NCI-H69 (cell line): ENCODE results near the gene PSENEN.
"Not testable (repeated sequence)": the region's sequence is repeated elsewhere in the genome, so short reads cannot be mapped to it uniquely, and the experiment has no call there.

Experiments used
- DNase-seq: peaks from one replicate; lab custom pipeline; 2025; lab: John Stamatoyannopoulos, UW

Gene PSENEN

GRCh38 chr19:35718345-35719041 is 27.0 kb upstream of the PSENEN start:
- DNase-seq: peak; percentile 45

DNA sequence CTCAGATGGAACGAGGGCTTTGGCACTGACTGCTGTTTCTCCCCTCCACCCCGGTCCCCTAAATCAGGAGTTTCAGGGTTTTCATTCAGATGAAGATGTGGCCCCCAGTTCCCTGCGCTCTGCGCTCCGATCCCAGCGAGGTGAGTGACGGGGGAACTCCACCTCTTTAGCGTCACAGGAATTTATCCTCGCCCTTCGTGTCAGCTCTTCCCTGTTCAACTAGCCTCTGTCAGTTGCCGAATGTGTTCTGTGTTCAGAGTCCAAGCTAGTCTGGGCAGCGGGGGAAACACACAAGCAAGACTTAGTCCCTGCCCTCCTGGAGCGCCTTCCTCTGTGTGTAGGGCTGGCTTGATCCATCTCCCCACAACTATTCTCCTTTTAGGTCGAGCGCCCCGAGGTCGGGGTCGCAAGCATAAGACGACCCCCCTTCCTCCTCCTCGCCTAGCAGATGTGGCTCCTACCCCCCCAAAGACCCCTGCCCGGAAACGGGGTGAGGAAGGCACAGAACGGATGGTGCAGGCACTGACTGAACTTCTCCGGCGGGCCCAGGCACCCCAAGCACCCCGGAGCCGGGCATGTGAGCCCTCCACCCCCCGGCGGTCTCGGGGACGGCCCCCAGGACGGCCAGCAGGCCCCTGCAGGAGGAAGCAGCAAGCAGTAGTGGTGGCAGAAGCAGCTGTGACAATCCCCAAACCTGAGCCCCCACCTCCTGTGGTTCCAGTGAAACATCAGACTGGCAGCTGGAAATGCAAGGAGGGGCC is 25.9 kb upstream of the PSENEN start:
- no peak for DNase-seq

DNA sequence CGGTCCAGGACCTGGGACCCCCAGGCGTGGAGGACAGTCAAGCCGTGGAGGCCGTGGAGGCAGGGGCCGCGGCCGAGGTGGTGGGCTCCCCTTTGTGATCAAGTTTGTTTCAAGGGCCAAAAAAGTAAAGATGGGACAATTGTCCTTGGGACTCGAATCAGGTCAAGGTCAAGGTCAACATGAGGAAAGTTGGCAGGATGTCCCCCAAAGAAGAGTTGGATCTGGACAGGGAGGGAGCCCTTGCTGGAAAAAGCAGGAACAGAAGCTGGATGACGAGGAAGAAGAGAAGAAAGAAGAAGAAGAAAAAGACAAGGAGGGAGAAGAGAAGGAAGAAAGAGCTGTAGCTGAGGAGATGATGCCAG is 25.3 kb upstream of the PSENEN start:
- DNase-seq: no peak

DNA sequence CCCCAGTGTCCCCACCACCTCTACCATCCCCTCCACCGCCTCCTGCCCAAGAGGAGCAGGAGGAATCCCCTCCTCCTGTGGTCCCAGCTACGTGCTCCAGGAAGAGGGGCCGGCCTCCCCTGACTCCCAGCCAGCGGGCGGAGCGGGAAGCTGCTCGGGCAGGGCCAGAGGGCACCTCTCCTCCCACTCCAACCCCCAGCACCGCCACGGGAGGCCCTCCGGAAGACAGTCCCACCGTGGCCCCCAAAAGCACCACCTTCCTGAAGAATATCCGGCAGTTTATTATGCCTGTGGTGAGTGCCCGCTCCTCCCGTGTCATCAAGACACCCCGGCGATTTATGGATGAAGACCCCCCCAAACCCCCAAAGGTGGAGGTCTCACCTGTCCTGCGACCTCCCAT is 24.8 kb upstream of the PSENEN start:
- DNase-seq: no peak

GRCh38 chr19:35721374-35721773 is 24.1 kb upstream of the PSENEN start:
- no peak for DNase-seq

DNA sequence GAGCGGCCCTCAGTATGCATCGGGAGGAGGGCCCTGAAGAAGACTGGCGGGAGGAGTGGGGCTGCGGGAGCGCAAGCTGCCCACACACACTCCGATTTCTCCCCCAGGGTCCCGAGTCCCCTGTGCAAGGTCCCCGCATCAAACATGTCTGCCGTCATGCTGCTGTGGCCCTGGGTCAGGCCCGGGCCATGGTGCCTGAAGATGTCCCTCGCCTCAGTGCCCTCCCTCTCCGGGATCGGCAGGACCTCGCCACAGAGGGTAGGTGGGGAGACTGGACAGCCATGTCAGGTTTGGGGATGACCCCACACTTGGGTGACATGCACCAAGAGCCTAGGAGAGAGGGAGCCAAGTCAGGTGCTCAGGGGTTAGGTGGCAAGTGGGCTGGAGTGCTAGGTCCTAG is 23.0 kb upstream of the PSENEN start:
- no peak for DNase-seq

DNA sequence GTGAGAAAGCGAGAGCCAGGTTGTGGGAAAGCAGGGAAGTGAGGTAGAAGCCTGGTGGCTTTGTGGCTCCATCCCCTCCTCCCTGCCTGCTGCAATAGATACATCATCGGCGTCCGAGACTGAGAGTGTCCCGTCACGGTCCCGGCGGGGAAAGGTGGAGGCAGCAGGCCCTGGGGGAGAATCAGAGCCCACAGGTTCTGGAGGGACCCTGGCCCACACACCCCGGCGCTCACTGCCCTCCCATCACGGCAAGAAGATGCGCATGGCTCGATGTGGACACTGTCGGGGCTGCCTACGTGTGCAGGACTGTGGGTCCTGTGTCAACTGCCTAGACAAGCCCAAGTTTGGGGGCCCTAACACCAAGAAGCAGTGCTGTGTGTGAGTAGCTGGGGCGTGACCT is 22.6 kb upstream of the PSENEN start:
- no peak for DNase-seq

GRCh38 chr19:35723671-35724070 is 21.8 kb upstream of the PSENEN start:
- DNase-seq: no peak

GRCh38 chr19:35724132-35724531 is 21.3 kb upstream of the PSENEN start:
- not testable (repeated sequence) for DNase-seq

- DNase-seq: no peak
These were observed 20.9 kb upstream of the PSENEN start for GRCh38 chr19:35724560-35724959.

DNA sequence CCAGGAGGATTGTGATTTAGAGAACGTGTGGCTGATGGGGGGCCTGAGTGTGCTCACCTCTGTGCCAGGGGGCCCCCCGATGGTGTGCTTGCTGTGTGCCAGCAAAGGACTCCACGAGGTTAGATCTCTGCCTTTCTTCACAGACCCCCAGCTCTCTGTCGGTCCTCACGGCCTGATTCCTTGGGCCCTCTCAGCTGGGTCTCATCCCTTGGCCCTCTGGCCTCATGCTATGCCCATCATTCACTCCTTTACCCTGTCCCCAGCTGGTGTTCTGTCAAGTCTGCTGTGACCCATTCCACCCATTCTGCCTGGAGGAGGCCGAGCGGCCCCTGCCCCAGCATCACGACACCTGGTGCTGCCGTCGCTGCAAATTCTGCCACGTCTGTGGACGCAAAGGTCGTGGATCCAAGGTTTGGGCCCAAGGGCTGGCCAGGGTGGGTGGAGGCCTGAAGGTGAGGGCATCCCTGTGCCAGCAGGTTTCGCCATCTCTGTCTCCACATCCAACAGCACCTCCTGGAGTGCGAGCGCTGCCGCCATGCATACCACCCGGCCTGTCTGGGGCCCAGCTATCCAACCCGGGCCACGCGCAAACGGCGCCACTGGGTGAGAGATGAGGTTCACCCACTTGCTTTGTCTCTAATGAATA is 20.1 kb upstream of the PSENEN start:
- no peak for DNase-seq

DNA sequence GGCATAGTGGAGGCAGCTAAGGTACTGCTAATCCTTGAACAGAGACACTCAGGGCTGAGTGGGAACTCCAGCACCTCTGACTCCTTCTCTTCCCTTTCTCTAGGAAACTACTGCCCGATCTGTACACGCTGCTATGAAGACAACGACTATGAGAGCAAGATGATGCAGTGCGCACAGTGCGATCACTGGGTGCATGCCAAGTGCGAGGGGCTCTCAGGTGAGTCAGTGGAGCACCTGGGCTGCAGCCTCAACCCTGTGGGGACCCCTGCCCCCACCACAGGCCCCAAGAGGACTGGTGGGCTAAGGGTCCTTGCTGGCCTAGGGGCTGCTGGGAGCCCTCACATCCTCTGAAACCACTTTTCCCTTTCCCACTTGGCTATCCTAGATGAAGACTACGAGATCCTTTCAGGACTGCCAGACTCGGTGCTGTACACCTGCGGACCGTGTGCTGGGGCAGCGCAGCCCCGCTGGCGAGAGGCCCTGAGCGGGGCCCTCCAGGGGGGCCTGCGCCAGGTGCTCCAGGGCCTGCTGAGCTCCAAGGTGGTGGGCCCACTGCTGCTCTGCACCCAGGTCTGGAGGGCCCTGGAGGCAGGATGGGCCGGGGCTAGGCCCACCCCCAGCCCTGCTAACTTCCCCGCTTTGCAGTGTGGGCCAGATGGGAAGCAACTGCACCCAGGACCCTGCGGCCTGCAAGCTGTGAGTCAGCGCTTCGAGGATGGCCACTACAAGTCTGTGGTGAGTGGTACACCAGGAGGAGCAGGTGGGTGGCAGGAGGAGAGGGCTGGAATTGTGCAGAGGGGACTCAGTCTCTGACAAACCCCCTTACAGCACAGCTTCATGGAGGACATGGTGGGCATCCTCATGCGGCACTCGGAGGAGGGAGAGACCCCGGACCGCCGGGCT is 18.1 kb upstream of the PSENEN start:
- DNase-seq: no peak

DNA sequence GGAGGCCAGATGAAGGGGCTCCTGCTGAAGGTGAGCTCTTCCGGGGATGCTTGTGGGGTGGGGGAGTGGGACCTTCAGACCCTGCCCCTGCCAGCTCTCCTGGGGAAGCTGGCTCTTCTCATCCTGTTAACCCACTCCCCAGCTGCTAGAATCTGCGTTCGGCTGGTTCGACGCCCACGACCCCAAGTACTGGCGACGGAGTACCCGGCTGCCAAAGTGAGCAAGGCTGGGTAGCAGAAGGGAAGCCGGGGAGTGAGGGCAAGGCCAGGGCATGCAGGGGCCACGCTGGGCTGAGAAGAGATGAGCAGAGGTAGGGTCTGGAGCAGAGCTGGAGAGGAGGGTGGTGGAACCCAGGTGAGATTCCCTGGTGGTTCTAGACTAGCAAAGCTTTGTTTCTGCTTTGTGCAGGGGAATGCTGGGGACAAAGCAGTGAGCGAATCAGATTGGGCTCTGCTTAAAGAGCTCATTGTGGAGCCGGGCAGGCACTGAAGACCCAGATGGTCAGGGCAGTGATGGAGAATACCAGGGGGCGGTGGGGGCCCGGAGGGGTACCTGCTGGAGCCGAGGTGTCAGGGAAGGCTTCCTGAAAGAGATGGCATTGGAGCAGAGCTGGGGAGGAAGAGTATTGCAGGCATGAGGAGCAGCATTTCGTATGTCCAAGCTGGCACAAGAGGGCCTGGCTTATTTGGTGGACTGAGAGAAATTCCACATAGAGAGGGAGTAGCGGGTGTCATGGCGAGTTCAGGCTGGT is 17.3 kb upstream of the PSENEN start:
- no peak for DNase-seq

GRCh38 chr19:35729021-35729420 is 16.4 kb upstream of the PSENEN start:
- no peak for DNase-seq

GRCh38 chr19:35729763-35730162 is 15.7 kb upstream of the PSENEN start:
- DNase-seq: no peak

- DNase-seq: no peak
These were observed 15.1 kb upstream of the PSENEN start for GRCh38 chr19:35730326-35730725.

- no peak for DNase-seq
These were observed 14.1 kb upstream of the PSENEN start for GRCh38 chr19:35731353-35731752.

- DNase-seq: no peak
These were observed 13.6 kb upstream of the PSENEN start for GRCh38 chr19:35731779-35732405.

- DNase-seq: no peak
These were observed 12.8 kb upstream of the PSENEN start for GRCh38 chr19:35732540-35733179.
